Neural cell (in vitro differentiated cells): Measurements from ENCODE around the gene EMID1. TPM values are rescaled to one million over a fixed set of nuclear protein-coding genes. Genes with fewer than 3 reads are reported as not detected.

Source experiments
- H2AFZ ChIP-seq: fragments of 200-600, 300-800 bp; sonication (generic), shearing (Covaris generic); 2 replicates; pipeline ENCODE4 v1.6.0; 2014; ENCODE audit warnings: low read depth, mild to moderate bottlenecking, antibody characterized with exemption, low read length, moderate library complexity
- H3F3A ChIP-seq: fragments of 200-600 bp; shearing (Covaris generic); 2 replicates; pipeline ENCODE4 v1.6.1; 2016; ENCODE audit warnings: mild to moderate bottlenecking, moderate library complexity, mixed read lengths, antibody characterized with exemption, low read length; ENCODE audit not compliant: insufficient read depth, poor library complexity, severe bottlenecking
- H3K27ac ChIP-seq: fragments of 200-600, 300-800 bp; sonication (generic), shearing (Covaris generic); 2 replicates; pipeline ENCODE4 v1.5.1; 2014; ENCODE audit warnings: mild to moderate bottlenecking, low read length, moderate library complexity
- H3K27me3 ChIP-seq: fragments of 300-800, 200-600 bp; sonication (generic), shearing (Covaris generic); 2 replicates; pipeline ENCODE4 v1.6.0; 2014; ENCODE audit warnings: mild to moderate bottlenecking, low read depth, low read length, moderate library complexity; ENCODE audit not compliant: insufficient read depth
- H3K36me3 ChIP-seq: fragments of 300-800, 200-600 bp; sonication (generic), shearing (Covaris generic); 2 replicates; pipeline ENCODE4 v1.5.1; 2014; ENCODE audit warnings: mild to moderate bottlenecking, antibody characterized with exemption, low read length, moderate library complexity; ENCODE audit not compliant: insufficient read depth
- H3K4me2 ChIP-seq: fragments of 300-800, 200-600 bp; sonication (generic), shearing (Covaris generic); 2 replicates; pipeline ENCODE4 v1.6.0; 2014; ENCODE audit warnings: mild to moderate bottlenecking, low read length
- H3K4me3 ChIP-seq: fragments of 300-800, 200-600 bp; sonication (generic), shearing (Covaris generic); 2 replicates; pipeline ENCODE4 v1.5.1; 2014; ENCODE audit warnings: mild to moderate bottlenecking, low read length, moderate library complexity
- H3K79me2 ChIP-seq: fragments of 200-600 bp; shearing (Covaris generic); replicated peaks from 2 replicates; pipeline ENCODE4 v1.6.0; 2014; ENCODE audit warnings: mild to moderate bottlenecking, low read length, moderate library complexity; ENCODE audit not compliant: insufficient read depth
- H3K9ac ChIP-seq: fragments of 300-800, 200-600 bp; sonication (generic), shearing (Covaris generic); 2 replicates; pipeline ENCODE4 v1.6.1; 2016; ENCODE audit warnings: mild to moderate bottlenecking, low read length, mixed read lengths
- H3K9me2 ChIP-seq: fragments of 200-600 bp; shearing (Covaris generic); 2 replicates; pipeline ENCODE4 v1.6.1; 2016; ENCODE audit warnings: mild to moderate bottlenecking, low read length, mixed read lengths; ENCODE audit not compliant: insufficient read depth
- H3K9me3 ChIP-seq: fragments of 200-600, 300-800 bp; sonication (generic), shearing (Covaris generic); 2 replicates; pipeline ENCODE4 v1.6.1; 2016; ENCODE audit warnings: mild to moderate bottlenecking, mixed run types, low read length, moderate library complexity, mixed read lengths
- H4K20me1 ChIP-seq: fragments of 200-600 bp; shearing (Covaris generic); 2 replicates; pipeline ENCODE4 v1.6.1; 2016; ENCODE audit warnings: mild to moderate bottlenecking, mixed run types; ENCODE audit not compliant: insufficient read depth
- EP300 ChIP-seq: fragments of 450-650 bp; conservative IDR thresholded peaks from 2 replicates; pipeline ENCODE4 v1.6.1; 2014; ENCODE audit warnings: antibody characterized with exemption, mild to moderate bottlenecking, moderate library complexity; ENCODE audit not compliant: poor library complexity, severe bottlenecking
- EZH2 ChIP-seq: fragments of 200-600, 300-800 bp; shearing (Covaris generic), sonication (generic); IDR thresholded peaks from 2 replicates; pipeline ENCODE4 v1.6.1; 2014; ENCODE audit warnings: antibody characterized with exemption, low read length, borderline replicate concordance, mild to moderate bottlenecking; ENCODE audit not compliant: insufficient read depth, poor library complexity, severe bottlenecking
- MXI1 ChIP-seq: fragments of 450-650 bp; conservative IDR thresholded peaks from 2 replicates; pipeline ENCODE4 v1.6.1; 2014; ENCODE audit warnings: antibody characterized with exemption, mild to moderate bottlenecking; ENCODE audit not compliant: poor library complexity, severe bottlenecking
- POLR2AphosphoS5 ChIP-seq: IDR thresholded peaks from 2 replicates; pipeline ENCODE4 v1.6.1; 2012
- RAD21 ChIP-seq: fragments of 450-650 bp; conservative IDR thresholded peaks from 2 replicates; pipeline ENCODE4 v1.6.1; 2014; ENCODE audit warnings: antibody characterized with exemption, mild to moderate bottlenecking, moderate library complexity
- SMC3 ChIP-seq: fragments of 450-650 bp; conservative IDR thresholded peaks from 2 replicates; pipeline ENCODE4 v1.6.1; 2014; ENCODE audit warnings: antibody characterized with exemption, mild to moderate bottlenecking, moderate library complexity; ENCODE audit not compliant: poor library complexity
- TAF1 ChIP-seq: IDR thresholded peaks from 2 replicates; pipeline ENCODE4 v1.6.1; 2012; ENCODE audit warnings: low read depth
- polyA plus RNA-seq: library from polyadenylated mRNA; depleted of rRNA; stranded (reverse); fragments of >200 nt; gene quantifications from 2 replicates; pipeline ENCODE4 v1.2.3, GENCODE V29; 2014
- TF ChIP-seq, protein P1 (sequence below): fragments of 450-650 bp; IDR thresholded peaks from 2 replicates; pipeline ENCODE4 v1.5.1; 2014; ENCODE audit warnings: antibody characterized with exemption, mild to moderate bottlenecking, moderate library complexity; ENCODE audit not compliant: poor library complexity, severe bottlenecking
- TF ChIP-seq, protein P2 (sequence below): IDR thresholded peaks from 2 replicates; pipeline ENCODE4 v1.6.1; 2012; ENCODE audit warnings: borderline replicate concordance

Gene EMID1
- polyA plus RNA-seq, 1 donor from 2014 or later = 14.1 TPM

- H3K4me3 ChIP-seq = no peak overlapping the region
- H3K9me3 ChIP-seq = no peaks in the 10 kb centered on the region
- no peak overlapping the region for H3K9ac ChIP-seq
- H4K20me1 ChIP-seq = no peaks in the 10 kb centered on the region
- no peaks in the 10 kb centered on the region for H3K27me3 ChIP-seq
- no peak overlapping the region for H2AFZ ChIP-seq
- no peak overlapping the region for H3K27ac ChIP-seq
- no peaks in the 10 kb centered on the region for H3K79me2 ChIP-seq
- no peaks in the 10 kb centered on the region for H3K36me3 ChIP-seq
- H3K4me2 ChIP-seq = no peak overlapping the region
- no peaks in the 10 kb centered on the region for H3F3A ChIP-seq
- no peaks in the 10 kb centered on the region for H3K9me2 ChIP-seq
- TF ChIP-seq EZH2 (no peak), POLR2AphosphoS5 (no peak), SMC3 (no peak), RAD21 (no peak), MXI1 (no peak), EP300 (no peak), TAF1 (no peak)
- TF ChIP-seq, protein P1, sequence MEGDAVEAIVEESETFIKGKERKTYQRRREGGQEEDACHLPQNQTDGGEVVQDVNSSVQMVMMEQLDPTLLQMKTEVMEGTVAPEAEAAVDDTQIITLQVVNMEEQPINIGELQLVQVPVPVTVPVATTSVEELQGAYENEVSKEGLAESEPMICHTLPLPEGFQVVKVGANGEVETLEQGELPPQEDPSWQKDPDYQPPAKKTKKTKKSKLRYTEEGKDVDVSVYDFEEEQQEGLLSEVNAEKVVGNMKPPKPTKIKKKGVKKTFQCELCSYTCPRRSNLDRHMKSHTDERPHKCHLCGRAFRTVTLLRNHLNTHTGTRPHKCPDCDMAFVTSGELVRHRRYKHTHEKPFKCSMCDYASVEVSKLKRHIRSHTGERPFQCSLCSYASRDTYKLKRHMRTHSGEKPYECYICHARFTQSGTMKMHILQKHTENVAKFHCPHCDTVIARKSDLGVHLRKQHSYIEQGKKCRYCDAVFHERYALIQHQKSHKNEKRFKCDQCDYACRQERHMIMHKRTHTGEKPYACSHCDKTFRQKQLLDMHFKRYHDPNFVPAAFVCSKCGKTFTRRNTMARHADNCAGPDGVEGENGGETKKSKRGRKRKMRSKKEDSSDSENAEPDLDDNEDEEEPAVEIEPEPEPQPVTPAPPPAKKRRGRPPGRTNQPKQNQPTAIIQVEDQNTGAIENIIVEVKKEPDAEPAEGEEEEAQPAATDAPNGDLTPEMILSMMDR = no peak
- TF ChIP-seq, protein P2, sequence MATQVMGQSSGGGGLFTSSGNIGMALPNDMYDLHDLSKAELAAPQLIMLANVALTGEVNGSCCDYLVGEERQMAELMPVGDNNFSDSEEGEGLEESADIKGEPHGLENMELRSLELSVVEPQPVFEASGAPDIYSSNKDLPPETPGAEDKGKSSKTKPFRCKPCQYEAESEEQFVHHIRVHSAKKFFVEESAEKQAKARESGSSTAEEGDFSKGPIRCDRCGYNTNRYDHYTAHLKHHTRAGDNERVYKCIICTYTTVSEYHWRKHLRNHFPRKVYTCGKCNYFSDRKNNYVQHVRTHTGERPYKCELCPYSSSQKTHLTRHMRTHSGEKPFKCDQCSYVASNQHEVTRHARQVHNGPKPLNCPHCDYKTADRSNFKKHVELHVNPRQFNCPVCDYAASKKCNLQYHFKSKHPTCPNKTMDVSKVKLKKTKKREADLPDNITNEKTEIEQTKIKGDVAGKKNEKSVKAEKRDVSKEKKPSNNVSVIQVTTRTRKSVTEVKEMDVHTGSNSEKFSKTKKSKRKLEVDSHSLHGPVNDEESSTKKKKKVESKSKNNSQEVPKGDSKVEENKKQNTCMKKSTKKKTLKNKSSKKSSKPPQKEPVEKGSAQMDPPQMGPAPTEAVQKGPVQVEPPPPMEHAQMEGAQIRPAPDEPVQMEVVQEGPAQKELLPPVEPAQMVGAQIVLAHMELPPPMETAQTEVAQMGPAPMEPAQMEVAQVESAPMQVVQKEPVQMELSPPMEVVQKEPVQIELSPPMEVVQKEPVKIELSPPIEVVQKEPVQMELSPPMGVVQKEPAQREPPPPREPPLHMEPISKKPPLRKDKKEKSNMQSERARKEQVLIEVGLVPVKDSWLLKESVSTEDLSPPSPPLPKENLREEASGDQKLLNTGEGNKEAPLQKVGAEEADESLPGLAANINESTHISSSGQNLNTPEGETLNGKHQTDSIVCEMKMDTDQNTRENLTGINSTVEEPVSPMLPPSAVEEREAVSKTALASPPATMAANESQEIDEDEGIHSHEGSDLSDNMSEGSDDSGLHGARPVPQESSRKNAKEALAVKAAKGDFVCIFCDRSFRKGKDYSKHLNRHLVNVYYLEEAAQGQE = no peak
Observed at GRCh38 chr22:29254286-29254660, 48.6 kb downstream of the EMID1 start.

DNA sequence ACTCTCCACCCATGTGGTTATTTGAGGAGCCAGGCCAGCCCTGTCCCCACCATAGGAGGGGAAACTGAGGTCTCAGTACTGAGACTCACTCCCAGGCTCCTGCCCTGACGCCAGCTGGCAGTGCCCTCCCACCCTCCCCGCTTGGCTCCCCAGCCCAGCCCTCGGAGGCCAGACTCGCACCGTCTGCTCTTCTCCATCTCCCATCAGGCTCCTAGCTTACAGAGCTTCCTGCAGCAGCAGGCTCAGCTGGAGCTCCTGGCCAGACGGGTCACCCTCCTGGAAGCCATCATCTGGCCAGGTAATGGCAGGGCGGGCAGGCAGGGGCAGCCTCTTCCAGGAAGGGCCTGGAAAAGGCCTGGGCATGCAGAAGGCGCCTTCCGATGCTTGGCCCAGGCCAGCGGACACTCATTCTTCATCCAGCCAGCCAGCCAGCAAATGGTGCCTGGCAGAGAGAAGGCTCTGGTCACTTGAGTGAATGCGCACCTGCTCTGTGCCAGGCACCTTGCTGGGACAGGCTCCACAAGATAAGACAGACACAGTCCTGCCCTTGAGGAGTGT lies 49.4 kb downstream of the EMID1 start:
- Histone ChIP-seq H3K27ac (no peak overlapping the region), H3K9me2 (no peaks in the 10 kb centered on the region), H3K4me2 (no peak overlapping the region), H3K27me3 (no peaks in the 10 kb centered on the region), H3K4me3 (no peak overlapping the region), H3K36me3 (no peaks in the 10 kb centered on the region), H2AFZ (no peak overlapping the region), H3K9ac (no peak overlapping the region), H3K9me3 (no peaks in the 10 kb centered on the region), H3F3A (no peaks in the 10 kb centered on the region), H3K79me2 (no peaks in the 10 kb centered on the region), H4K20me1 (no peaks in the 10 kb centered on the region)
- TF ChIP-seq EP300 = no peak
